Measurements from ENCODE around the gene IL17C.

The IL17C gene, protein sequence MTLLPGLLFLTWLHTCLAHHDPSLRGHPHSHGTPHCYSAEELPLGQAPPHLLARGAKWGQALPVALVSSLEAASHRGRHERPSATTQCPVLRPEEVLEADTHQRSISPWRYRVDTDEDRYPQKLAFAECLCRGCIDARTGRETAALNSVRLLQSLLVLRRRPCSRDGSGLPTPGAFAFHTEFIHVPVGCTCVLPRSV

DNA sequence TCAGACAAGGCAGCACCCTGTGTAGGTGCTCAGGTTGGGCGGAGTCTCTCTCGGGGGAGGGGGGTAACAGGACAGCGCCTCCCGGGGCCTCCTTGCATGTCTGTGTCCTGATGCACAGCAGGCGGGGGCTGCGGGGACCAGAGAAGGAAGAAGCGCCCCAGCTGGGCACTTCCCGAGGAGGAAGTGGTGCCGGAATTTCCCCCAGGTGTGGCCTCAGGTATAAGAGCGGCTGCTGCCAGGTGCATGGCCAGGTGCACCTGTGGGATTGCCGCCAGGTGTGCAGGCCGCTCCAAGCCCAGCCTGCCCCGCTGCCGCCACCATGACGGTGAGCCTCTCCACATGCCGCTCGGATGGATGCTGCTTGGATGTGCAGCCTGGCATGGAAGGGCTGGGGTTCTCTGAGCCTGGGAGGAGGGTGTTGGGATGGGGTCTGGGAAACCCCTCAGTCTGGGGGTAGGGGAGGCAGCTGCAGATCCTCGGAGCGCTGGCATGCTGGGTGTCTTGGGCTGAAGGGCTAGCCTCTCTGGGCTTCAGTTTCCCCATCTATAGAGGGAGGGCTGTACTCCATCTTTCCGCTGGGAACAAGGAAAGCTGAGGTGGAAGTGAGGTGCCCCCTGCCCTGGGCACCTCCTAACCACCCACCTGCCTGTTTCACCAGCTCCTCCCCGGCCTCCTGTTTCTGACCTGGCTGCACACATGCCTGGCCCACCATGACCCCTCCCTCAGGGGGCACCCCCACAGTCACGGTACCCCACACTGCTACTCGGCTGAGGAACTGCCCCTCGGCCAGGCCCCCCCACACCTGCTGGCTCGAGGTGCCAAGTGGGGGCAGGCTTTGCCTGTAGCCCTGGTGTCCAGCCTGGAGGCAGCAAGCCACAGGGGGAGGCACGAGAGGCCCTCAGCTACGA lies at the start of gene IL17C:
Gene IL17C, plus strand, starts transcription at position 250 of the 908 bp plus-strand sequence. Its CDS starts 70 bp downstream, at position 320.
- no peaks in the 10 kb centered on the region for H3K9me3 ChIP-seq (ENCODE audit: control insufficient read depth, insufficient read depth, low read length)
- H3K4me1 ChIP-seq (ENCODE audit: control insufficient read depth, insufficient read depth, low read length): peaks cover 22% of the 10 kb centered on the region
- peaks cover 10% of the 10 kb centered on the region; the same call in 1 of the 2 replicates for H3K27me3 ChIP-seq (ENCODE audit: control insufficient read depth, insufficient read depth, low read length)
- H3K4me3 ChIP-seq (ENCODE audit: low read depth, low read length): peak within 1 kb of the TSS; percentile 8; the same call in 1 of the 2 replicates
- H3K9ac ChIP-seq (ENCODE audit: low read depth, low read length): no peak within 1 kb of the TSS
- no peak within 1 kb of the TSS for H3K27ac ChIP-seq (ENCODE audit: low read depth, low read length)
- no peaks in the 10 kb centered on the region for H3K36me3 ChIP-seq (ENCODE audit: control insufficient read depth, insufficient read depth, low read length)

DNA sequence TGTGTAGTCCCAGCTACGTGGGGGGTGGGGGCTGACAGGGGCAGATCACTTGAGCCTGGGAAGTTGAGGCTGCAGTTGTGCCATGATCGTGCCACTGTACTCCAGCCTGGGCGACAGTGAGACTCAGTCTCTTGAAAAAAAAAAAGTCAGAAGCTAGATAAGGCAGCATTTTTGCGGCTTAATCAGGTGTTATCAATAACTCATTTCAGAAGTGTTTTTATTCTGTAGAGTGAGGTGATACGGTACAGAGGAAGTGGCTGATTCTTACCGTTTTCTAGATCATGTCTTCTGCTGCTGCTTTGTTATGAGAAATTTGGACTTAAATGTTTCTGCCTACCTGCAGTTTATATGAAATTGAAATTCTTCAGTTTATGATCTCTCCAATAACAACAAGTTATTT lies 49.6 kb upstream of the IL17C start:
- peaks cover 58% of the 10 kb centered on the region for H3K36me3 ChIP-seq (ENCODE audit: control insufficient read depth, insufficient read depth, low read length)
- no peaks in the 10 kb centered on the region for H3K9me3 ChIP-seq (ENCODE audit: control insufficient read depth, insufficient read depth, low read length)
- H3K9ac ChIP-seq (ENCODE audit: low read depth, low read length): no peak overlapping the region
- H3K4me3 ChIP-seq (ENCODE audit: low read depth, low read length): no peak overlapping the region
- H3K4me1 ChIP-seq (ENCODE audit: control insufficient read depth, insufficient read depth, low read length): no peaks in the 10 kb centered on the region
- no peaks in the 10 kb centered on the region for H3K27me3 ChIP-seq (ENCODE audit: control insufficient read depth, insufficient read depth, low read length)
- H3K27ac ChIP-seq (ENCODE audit: low read depth, low read length): no peak overlapping the region

DNA sequence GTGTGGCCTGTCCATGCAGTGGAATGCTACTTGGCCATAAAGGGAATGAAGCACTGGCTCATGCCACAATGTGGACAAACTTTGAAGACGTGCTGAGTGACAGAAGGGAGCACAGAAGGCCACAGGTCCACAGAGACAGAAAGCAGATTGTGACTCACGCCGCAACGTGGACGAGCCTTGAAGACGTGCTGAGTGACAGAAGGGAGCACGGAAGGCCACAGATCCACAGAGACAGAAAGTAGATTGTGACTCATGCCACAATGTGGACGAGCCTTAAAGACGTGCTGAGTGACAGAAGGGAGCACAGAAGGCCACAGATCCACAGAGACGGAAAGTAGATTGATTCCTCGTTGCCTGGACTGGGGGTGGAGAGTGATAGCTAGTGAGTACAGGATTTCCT lies 48.9 kb upstream of the IL17C start:
- Histone ChIP-seq H3K27ac (ENCODE audit: low read depth, low read length) (no peak overlapping the region), H3K9ac (ENCODE audit: low read depth, low read length) (no peak overlapping the region), H3K36me3 (ENCODE audit: control insufficient read depth, insufficient read depth, low read length) (peaks cover 63% of the 10 kb centered on the region), H3K27me3 (ENCODE audit: control insufficient read depth, insufficient read depth, low read length) (no peaks in the 10 kb centered on the region), H3K4me1 (ENCODE audit: control insufficient read depth, insufficient read depth, low read length) (no peaks in the 10 kb centered on the region), H3K9me3 (ENCODE audit: control insufficient read depth, insufficient read depth, low read length) (no peaks in the 10 kb centered on the region), H3K4me3 (ENCODE audit: low read depth, low read length) (no peak overlapping the region)

DNA sequence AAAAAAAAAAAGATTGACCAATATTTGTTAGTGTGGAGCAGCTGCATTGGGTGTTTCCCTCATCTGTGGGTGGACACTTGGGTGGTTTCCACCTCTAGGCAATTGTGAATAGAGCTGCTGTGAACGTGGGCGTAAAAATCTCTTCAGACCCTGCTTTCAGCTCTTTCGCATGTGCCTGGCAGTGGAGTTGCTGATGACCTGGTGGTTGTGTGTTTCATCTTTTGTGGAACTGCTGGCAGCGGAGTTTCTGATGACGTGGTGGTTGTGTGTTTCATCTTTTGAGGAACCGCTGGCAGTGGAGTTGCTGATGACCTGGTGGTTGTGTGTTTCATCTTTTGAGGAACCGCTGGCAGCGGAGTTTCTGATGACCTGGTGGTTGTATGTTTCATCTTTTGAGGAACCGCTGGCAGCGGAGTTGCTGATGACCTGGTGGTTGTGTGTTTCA lies 46.8 kb upstream of the IL17C start:
- no peaks in the 10 kb centered on the region for H3K9me3 ChIP-seq (ENCODE audit: control insufficient read depth, insufficient read depth, low read length)
- no peak overlapping the region for H3K9ac ChIP-seq (ENCODE audit: low read depth, low read length)
- no peaks in the 10 kb centered on the region for H3K4me1 ChIP-seq (ENCODE audit: control insufficient read depth, insufficient read depth, low read length)
- H3K27me3 ChIP-seq (ENCODE audit: control insufficient read depth, insufficient read depth, low read length): no peaks in the 10 kb centered on the region
- peaks cover 60% of the 10 kb centered on the region for H3K36me3 ChIP-seq (ENCODE audit: control insufficient read depth, insufficient read depth, low read length)
- no peak overlapping the region for H3K27ac ChIP-seq (ENCODE audit: low read depth, low read length)
- no peak overlapping the region for H3K4me3 ChIP-seq (ENCODE audit: low read depth, low read length)

DNA sequence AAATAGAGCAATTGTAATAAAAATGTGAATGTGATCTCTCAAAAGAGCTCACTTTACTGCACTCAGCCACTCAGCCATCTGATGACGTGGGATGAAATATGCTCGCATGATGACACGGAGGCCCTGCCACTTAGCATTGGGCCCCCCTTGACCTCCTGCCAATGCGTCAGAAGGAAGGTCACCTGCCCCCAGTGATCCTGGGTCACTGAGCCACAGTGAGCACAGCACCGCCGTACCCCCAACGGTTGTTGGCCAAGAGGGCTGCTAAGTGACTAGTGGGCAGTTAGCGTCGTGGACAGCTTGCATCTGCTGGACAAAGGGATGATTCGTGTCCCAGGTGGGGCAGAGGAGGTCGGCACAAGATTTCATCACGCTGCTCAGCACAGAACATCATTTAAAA lies 45.3 kb upstream of the IL17C start:
- H3K36me3 ChIP-seq (ENCODE audit: control insufficient read depth, insufficient read depth, low read length): peaks cover 55% of the 10 kb centered on the region
- no peaks in the 10 kb centered on the region for H3K9me3 ChIP-seq (ENCODE audit: control insufficient read depth, insufficient read depth, low read length)
- H3K4me3 ChIP-seq (ENCODE audit: low read depth, low read length): no peak overlapping the region
- H3K27ac ChIP-seq (ENCODE audit: low read depth, low read length): no peak overlapping the region
- H3K27me3 ChIP-seq (ENCODE audit: control insufficient read depth, insufficient read depth, low read length): no peaks in the 10 kb centered on the region
- H3K4me1 ChIP-seq (ENCODE audit: control insufficient read depth, insufficient read depth, low read length): no peaks in the 10 kb centered on the region
- H3K9ac ChIP-seq (ENCODE audit: low read depth, low read length): no peak overlapping the region

DNA sequence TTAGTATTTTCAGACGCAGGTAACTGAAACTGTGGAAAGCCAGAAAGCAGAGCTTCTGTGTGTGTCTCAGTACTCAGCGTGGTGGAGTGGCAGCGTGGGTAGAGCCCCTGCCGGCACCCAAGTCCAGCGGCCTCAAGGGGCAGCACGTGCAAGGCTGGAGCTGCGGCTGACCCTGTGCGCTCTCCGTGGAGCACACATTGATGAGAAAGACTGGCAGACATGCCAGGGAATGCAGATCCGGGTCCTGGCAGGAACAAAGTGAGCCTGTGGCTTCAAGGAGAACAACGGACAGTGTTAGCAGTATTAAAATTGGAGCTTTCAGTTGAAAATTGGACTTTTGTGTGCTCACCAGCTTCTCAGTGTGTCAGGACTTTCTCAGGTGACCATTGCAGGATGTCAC lies 44.9 kb upstream of the IL17C start:
- H3K36me3 ChIP-seq (ENCODE audit: control insufficient read depth, insufficient read depth, low read length): peaks cover 55% of the 10 kb centered on the region
- no peak overlapping the region for H3K9ac ChIP-seq (ENCODE audit: low read depth, low read length)
- no peak overlapping the region for H3K27ac ChIP-seq (ENCODE audit: low read depth, low read length)

DNA sequence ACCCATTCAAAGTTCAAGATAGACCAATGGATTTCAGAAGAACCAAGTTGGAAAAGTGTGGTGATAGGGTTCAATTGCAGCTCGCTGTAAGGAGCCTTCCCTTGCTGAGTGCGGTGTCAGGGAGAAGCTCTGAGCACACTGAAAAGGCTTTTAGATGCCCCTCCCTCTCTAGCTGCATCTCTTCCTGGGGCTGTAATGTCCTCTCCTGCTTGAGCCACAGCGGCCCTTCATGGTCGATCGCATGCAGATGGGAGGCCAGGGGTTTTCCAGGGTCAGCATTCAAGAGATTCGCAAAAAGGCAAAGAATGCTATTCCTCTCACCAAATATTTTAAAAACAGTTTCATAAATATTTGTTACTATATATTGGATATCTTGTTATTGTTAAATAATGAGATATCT lies 44.5 kb upstream of the IL17C start:
- Histone ChIP-seq H3K9ac (ENCODE audit: low read depth, low read length) (no peak overlapping the region), H3K36me3 (ENCODE audit: control insufficient read depth, insufficient read depth, low read length) (peaks cover 55% of the 10 kb centered on the region), H3K27me3 (ENCODE audit: control insufficient read depth, insufficient read depth, low read length) (no peaks in the 10 kb centered on the region), H3K4me1 (ENCODE audit: control insufficient read depth, insufficient read depth, low read length) (no peaks in the 10 kb centered on the region), H3K27ac (ENCODE audit: low read depth, low read length) (no peak overlapping the region), H3K4me3 (ENCODE audit: low read depth, low read length) (no peak overlapping the region), H3K9me3 (ENCODE audit: control insufficient read depth, insufficient read depth, low read length) (no peaks in the 10 kb centered on the region)

More for the DNA sequence above, 44.9 kb upstream of the IL17C start:
- Histone ChIP-seq H3K4me3 (ENCODE audit: low read depth, low read length) (no peak overlapping the region), H3K9me3 (ENCODE audit: control insufficient read depth, insufficient read depth, low read length) (no peaks in the 10 kb centered on the region), H3K27me3 (ENCODE audit: control insufficient read depth, insufficient read depth, low read length) (no peaks in the 10 kb centered on the region), H3K4me1 (ENCODE audit: control insufficient read depth, insufficient read depth, low read length) (no peaks in the 10 kb centered on the region)

DNA sequence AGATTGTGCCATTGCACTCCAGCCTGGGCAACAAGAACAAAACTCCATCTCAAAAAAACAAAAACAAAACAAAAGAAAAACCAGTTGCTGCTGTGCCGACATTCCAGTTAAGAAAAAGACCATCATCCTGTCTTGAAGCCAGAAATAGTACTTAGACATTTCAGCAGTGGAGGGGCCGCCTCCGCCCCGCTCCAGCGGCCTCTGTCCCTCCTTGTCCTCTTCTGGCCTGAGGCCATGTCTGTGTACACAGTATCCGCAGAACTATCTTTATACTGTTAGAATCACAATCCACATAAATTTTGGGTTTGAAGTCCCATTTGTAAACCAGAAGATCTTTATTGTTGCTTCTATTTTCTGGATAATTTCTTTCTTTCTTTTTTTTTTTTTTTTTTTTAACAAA lies 43.3 kb upstream of the IL17C start:
- H3K4me1 ChIP-seq (ENCODE audit: control insufficient read depth, insufficient read depth, low read length): no peaks in the 10 kb centered on the region
- no peak overlapping the region for H3K4me3 ChIP-seq (ENCODE audit: low read depth, low read length)
- H3K36me3 ChIP-seq (ENCODE audit: control insufficient read depth, insufficient read depth, low read length): peaks cover 55% of the 10 kb centered on the region
- no peak overlapping the region for H3K27ac ChIP-seq (ENCODE audit: low read depth, low read length)
- no peaks in the 10 kb centered on the region for H3K9me3 ChIP-seq (ENCODE audit: control insufficient read depth, insufficient read depth, low read length)
- H3K9ac ChIP-seq (ENCODE audit: low read depth, low read length): no peak overlapping the region
- H3K27me3 ChIP-seq (ENCODE audit: control insufficient read depth, insufficient read depth, low read length): no peaks in the 10 kb centered on the region

DNA sequence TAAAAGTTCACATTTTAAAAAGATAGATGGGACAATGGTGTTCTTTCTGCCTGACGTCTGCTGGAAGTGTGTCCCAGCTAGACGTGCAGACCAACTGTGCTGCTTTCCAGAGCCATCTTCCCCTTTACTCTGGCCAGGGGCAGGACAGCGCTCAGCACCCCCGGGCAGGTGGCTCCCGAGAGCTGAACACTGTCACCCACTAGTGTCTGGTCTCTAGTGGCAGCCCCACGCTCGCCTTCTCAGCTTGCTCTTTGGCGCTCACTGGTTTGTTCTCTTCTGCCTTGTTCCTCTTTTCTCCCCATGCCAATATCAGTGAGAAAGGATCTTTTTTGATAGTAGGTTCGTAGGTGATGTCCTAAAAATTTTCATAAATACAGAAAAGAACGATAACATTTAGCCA lies 42.5 kb upstream of the IL17C start:
- Histone ChIP-seq H3K9me3 (ENCODE audit: control insufficient read depth, insufficient read depth, low read length) (no peaks in the 10 kb centered on the region), H3K9ac (ENCODE audit: low read depth, low read length) (no peak overlapping the region), H3K4me3 (ENCODE audit: low read depth, low read length) (no peak overlapping the region), H3K4me1 (ENCODE audit: control insufficient read depth, insufficient read depth, low read length) (0 out of 2 replicates have a peak, but pooled peaks cover 4% of the 10 kb centered on the region), H3K36me3 (ENCODE audit: control insufficient read depth, insufficient read depth, low read length) (peaks cover 58% of the 10 kb centered on the region), H3K27ac (ENCODE audit: low read depth, low read length) (no peak overlapping the region), H3K27me3 (ENCODE audit: control insufficient read depth, insufficient read depth, low read length) (no peaks in the 10 kb centered on the region)

DNA sequence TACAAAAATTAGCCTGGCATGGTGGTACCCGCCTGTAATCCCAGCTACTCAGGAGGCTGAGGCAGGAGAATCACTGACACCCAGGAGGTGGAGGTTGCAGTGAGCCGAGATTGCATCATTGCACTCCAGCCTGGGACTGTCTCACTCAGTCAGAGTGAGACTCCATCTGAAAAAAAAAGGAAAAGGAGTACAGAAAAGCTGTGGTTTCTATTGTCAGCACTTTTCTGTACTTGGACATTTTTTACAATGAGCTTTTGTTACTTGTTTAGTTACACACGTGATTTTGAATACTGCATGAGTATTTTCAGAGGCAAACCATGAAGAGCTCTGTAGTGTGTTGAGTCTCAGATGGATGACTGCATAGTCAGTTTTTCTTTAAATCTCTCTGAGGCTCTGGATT lies 41.9 kb upstream of the IL17C start:
- Histone ChIP-seq H3K9me3 (ENCODE audit: control insufficient read depth, insufficient read depth, low read length) (no peaks in the 10 kb centered on the region), H3K36me3 (ENCODE audit: control insufficient read depth, insufficient read depth, low read length) (peaks cover 64% of the 10 kb centered on the region), H3K27me3 (ENCODE audit: control insufficient read depth, insufficient read depth, low read length) (no peaks in the 10 kb centered on the region), H3K9ac (ENCODE audit: low read depth, low read length) (no peak overlapping the region), H3K27ac (ENCODE audit: low read depth, low read length) (no peak overlapping the region), H3K4me1 (ENCODE audit: control insufficient read depth, insufficient read depth, low read length) (0 out of 2 replicates have a peak, but pooled peaks cover 4% of the 10 kb centered on the region), H3K4me3 (ENCODE audit: low read depth, low read length) (no peak overlapping the region)

DNA sequence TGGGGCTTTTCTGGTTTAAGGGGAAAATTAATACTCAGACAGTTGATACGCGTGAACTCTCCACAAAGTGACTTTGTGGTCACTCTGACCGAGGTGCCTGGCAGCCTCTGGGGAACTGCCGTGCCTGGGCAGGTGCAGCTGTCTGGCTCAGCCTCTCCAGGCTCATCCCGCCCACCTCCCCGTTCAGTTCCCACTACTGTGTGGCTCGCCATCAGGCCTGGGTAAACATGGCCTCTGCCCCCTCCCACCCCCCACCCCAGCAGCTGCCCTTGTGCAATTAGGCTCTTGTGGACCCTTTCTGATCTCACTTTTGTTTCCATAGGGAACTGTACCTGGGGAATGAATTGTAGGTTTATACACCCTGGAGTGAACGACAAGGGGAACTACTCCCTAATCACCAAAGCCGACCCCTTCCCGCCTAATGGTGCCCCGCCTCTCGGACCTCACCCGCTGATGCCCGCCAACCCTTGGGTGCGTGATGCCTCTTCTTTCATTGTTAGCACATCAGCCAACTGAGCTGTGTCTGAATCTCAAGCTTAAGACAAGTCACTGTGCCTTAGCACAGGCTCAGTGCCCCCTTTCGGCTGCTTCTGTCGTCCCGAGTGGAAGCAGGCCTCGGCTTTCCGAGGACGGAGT lies 40.4 kb upstream of the IL17C start:
- Histone ChIP-seq H3K36me3 (ENCODE audit: control insufficient read depth, insufficient read depth, low read length) (peaks cover 70% of the 10 kb centered on the region), H3K9ac (ENCODE audit: low read depth, low read length) (no peak overlapping the region), H3K4me1 (ENCODE audit: control insufficient read depth, insufficient read depth, low read length) (0 out of 2 replicates have a peak, but pooled peaks cover 4% of the 10 kb centered on the region), H3K9me3 (ENCODE audit: control insufficient read depth, insufficient read depth, low read length) (no peaks in the 10 kb centered on the region), H3K27ac (ENCODE audit: low read depth, low read length) (no peak overlapping the region), H3K27me3 (ENCODE audit: control insufficient read depth, insufficient read depth, low read length) (no peaks in the 10 kb centered on the region), H3K4me3 (ENCODE audit: low read depth, low read length) (no peak overlapping the region)

Measured in HUES48 (cell line).